ENCODE measurements around the gene DNAH14. TPM values are rescaled to one million over a fixed set of nuclear protein-coding genes. Genes with fewer than 3 reads are reported as not detected.
A peak's percentile ranks its signal among the peaks of the same experiment; 100 is the strongest.

The DNAH14 gene
- total and polyA plus RNA-seq, 2 of the 13 experiments (the other 11 are each of a cell fraction or from before 2014, with no cell fraction given) = 4.5 to 27.5 TPM

DNA sequence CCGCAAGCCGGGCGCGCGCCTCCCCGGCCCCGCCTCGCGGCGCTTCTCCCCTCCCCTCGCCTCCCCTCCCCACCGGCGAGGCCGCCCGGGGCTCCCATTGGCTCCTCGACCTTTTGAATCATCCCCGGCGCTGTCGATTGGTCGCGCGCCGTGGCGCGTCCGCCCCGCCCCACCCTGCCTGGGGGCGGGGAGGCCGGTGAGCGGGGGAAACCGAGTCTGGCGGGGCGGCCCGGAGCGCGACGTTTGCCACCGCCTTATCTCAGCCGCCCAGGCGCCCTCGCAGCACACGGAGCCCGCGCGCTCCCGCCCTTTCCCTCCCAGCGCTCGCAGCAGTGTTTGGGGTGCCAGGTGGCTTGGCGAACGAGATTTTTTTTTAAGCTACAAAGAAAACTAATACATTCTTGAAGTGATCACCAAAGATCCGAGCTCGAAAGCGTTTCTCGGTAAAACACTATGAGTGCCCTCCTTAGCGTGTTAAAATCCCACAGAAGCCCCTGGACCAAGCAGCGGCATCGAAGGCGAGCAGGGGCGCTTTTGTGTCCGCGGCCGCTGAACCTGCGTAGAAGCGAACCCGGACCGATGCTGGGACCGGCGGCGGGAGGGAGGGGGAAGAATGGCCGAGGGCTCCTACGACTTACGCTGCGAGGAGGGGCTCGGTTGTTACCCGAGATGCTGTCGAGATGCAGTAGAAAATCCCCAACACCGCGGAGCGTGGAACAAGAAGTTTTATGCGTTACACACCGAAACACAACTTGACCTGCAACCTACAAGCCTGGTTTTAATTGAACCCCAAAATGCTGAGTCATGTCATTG lies 498.8 kb downstream of the DNAH14 start (continued):
- TF ChIP-seq ARNTL (CRISPR knock-in tag; IDR thresholded peaks at IDR 0.05) (peak; percentile 64; the same call in 1 of the 2 replicates), IKZF5 (CRISPR knock-in tag; IDR thresholded peaks at IDR 0.05) (peak; percentile 70; the same call in 1 of the 2 replicates), NONO (IDR thresholded peaks at IDR 0.05) (no peak), NONO (CRISPR knock-in tag; conservative IDR thresholded peaks at IDR 0.05) (peak; percentile 68), FOXA3 (CRISPR knock-in tag; IDR thresholded peaks at IDR 0.05) (no peak), SUZ12 (IDR thresholded peaks at IDR 0.05; ENCODE audit: low read depth, low read length) (no peak), FLYWCH1 (CRISPR knock-in tag; IDR thresholded peaks at IDR 0.05) (no peak), IKZF1 (IDR thresholded peaks at IDR 0.05) (no peak), ZNF776 (CRISPR knock-in tag; IDR thresholded peaks at IDR 0.05) (no peak), ZNF614 (CRISPR knock-in tag; IDR thresholded peaks at IDR 0.05; ENCODE audit: borderline replicate concordance) (peak; percentile 49; the same call in 1 of the 2 replicates), ZNF660 (CRISPR knock-in tag; IDR thresholded peaks at IDR 0.05; ENCODE audit: borderline replicate concordance, low read depth) (no peak), ATF7-NPFF (CRISPR knock-in tag; IDR thresholded peaks at IDR 0.05; ENCODE audit: low read depth) (0 out of 2 replicates have a peak, but pooled peaks have one; percentile 57), ZNF275 (CRISPR knock-in tag; IDR thresholded peaks at IDR 0.05; ENCODE audit: borderline replicate concordance) (no peak), ZNF350 (CRISPR knock-in tag; IDR thresholded peaks at IDR 0.05; ENCODE audit: borderline replicate concordance, low read depth) (peak; percentile 56), THAP9 (CRISPR knock-in tag; IDR thresholded peaks at IDR 0.05; ENCODE audit: borderline replicate concordance) (peak; percentile 27; the same call in 1 of the 2 replicates), ZNF496 (CRISPR knock-in tag; IDR thresholded peaks at IDR 0.05; ENCODE audit: insufficient replicate concordance) (no peak), HOXA7 (CRISPR knock-in tag; IDR thresholded peaks at IDR 0.05) (no peak), CHD4 (IDR thresholded peaks at IDR 0.05; ENCODE audit: borderline replicate concordance, low read length) (no peak)
- TF ChIP-seq, protein P1, sequence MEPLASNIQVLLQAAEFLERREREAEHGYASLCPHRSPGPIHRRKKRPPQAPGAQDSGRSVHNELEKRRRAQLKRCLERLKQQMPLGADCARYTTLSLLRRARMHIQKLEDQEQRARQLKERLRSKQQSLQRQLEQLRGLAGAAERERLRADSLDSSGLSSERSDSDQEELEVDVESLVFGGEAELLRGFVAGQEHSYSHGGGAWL (CRISPR knock-in tag; IDR thresholded peaks at IDR 0.05) = peak; percentile 86
- TF ChIP-seq, protein P2, sequence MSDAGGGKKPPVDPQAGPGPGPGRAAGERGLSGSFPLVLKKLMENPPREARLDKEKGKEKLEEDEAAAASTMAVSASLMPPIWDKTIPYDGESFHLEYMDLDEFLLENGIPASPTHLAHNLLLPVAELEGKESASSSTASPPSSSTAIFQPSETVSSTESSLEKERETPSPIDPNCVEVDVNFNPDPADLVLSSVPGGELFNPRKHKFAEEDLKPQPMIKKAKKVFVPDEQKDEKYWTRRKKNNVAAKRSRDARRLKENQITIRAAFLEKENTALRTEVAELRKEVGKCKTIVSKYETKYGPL (CRISPR knock-in tag; IDR thresholded peaks at IDR 0.05) = no peak
- TF ChIP-seq, protein P3, sequence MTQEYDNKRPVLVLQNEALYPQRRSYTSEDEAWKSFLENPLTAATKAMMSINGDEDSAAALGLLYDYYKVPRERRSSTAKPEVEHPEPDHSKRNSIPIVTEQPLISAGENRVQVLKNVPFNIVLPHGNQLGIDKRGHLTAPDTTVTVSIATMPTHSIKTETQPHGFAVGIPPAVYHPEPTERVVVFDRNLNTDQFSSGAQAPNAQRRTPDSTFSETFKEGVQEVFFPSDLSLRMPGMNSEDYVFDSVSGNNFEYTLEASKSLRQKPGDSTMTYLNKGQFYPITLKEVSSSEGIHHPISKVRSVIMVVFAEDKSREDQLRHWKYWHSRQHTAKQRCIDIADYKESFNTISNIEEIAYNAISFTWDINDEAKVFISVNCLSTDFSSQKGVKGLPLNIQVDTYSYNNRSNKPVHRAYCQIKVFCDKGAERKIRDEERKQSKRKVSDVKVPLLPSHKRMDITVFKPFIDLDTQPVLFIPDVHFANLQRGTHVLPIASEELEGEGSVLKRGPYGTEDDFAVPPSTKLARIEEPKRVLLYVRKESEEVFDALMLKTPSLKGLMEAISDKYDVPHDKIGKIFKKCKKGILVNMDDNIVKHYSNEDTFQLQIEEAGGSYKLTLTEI (CRISPR knock-in tag; conservative IDR thresholded peaks at IDR 0.05) = no peak
